Measurements from ENCODE around the gene KPNA5. TPM values are rescaled to one million over a fixed set of nuclear protein-coding genes. Genes with fewer than 3 reads are reported as not detected.

Gene KPNA5
- total and polyA plus RNA-seq, 2 of the 13 experiments (the other 11 are each of a cell fraction or from before 2014, with no cell fraction given) = 5.3 to 13.0 TPM

- no peak for TF ChIP-seq ZXDC (CRISPR knock-in tag; IDR thresholded peaks at IDR 0.05)
- no peak for TF ChIP-seq PBX3 (CRISPR knock-in tag; IDR thresholded peaks at IDR 0.05; ENCODE audit: borderline replicate concordance)
- TF ChIP-seq, protein P1, sequence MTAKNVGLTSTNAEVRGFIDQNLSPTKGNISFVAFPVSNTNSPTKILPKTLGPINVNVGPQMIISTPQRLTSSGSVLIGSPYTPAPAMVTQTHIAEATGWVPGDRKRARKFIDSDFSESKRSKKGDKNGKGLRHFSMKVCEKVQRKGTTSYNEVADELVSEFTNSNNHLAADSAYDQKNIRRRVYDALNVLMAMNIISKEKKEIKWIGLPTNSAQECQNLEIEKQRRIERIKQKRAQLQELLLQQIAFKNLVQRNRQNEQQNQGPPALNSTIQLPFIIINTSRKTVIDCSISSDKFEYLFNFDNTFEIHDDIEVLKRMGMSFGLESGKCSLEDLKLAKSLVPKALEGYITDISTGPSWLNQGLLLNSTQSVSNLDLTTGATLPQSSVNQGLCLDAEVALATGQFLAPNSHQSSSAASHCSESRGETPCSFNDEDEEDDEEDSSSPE (CRISPR knock-in tag; IDR thresholded peaks at IDR 0.05) = no peak
- no peak for TF ChIP-seq SOX6 (IDR thresholded peaks at IDR 0.05)
- peak; percentile 99 for TF ChIP-seq SOX6 (CRISPR knock-in tag; IDR thresholded peaks at IDR 0.05)
- peak; percentile 87; the same call in 1 of the 2 replicates for TF ChIP-seq ZNF747 (CRISPR knock-in tag; IDR thresholded peaks at IDR 0.05; ENCODE audit: borderline replicate concordance)
- TF ChIP-seq, protein P2, sequence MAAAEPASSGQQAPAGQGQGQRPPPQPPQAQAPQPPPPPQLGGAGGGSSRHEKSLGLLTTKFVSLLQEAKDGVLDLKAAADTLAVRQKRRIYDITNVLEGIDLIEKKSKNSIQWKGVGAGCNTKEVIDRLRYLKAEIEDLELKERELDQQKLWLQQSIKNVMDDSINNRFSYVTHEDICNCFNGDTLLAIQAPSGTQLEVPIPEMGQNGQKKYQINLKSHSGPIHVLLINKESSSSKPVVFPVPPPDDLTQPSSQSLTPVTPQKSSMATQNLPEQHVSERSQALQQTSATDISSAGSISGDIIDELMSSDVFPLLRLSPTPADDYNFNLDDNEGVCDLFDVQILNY (CRISPR knock-in tag; conservative IDR thresholded peaks at IDR 0.05) = no peak
- TF ChIP-seq MEIS2 (CRISPR knock-in tag; IDR thresholded peaks at IDR 0.05) = peak; percentile 93
- peak; percentile 95; the same call in 1 of the 2 replicates for TF ChIP-seq ZNF792 (CRISPR knock-in tag; IDR thresholded peaks at IDR 0.05)
- TF ChIP-seq ZSCAN9 (CRISPR knock-in tag; IDR thresholded peaks at IDR 0.05; ENCODE audit: borderline replicate concordance) = peak; percentile 91
- TF ChIP-seq NONO (IDR thresholded peaks at IDR 0.05) = no peak
- peak; percentile 66; the same call in 1 of the 2 replicates for TF ChIP-seq NONO (CRISPR knock-in tag; conservative IDR thresholded peaks at IDR 0.05)
- TF ChIP-seq ZSCAN30 (CRISPR knock-in tag; IDR thresholded peaks at IDR 0.05) = no peak
- no peak for TF ChIP-seq ZNF382 (CRISPR knock-in tag; IDR thresholded peaks at IDR 0.05; ENCODE audit: borderline replicate concordance)
- peak; percentile 95 for TF ChIP-seq RXRB (CRISPR knock-in tag; IDR thresholded peaks at IDR 0.05; ENCODE audit: borderline replicate concordance)
- peak; percentile 96 for TF ChIP-seq ELF3 (CRISPR knock-in tag; IDR thresholded peaks at IDR 0.05)
- TF ChIP-seq SIN3A (IDR thresholded peaks at IDR 0.05; ENCODE audit: borderline replicate concordance, low read depth, low read length) = 0 out of 2 replicates have a peak, but pooled peaks have one; percentile 66
- TF ChIP-seq, protein P3, sequence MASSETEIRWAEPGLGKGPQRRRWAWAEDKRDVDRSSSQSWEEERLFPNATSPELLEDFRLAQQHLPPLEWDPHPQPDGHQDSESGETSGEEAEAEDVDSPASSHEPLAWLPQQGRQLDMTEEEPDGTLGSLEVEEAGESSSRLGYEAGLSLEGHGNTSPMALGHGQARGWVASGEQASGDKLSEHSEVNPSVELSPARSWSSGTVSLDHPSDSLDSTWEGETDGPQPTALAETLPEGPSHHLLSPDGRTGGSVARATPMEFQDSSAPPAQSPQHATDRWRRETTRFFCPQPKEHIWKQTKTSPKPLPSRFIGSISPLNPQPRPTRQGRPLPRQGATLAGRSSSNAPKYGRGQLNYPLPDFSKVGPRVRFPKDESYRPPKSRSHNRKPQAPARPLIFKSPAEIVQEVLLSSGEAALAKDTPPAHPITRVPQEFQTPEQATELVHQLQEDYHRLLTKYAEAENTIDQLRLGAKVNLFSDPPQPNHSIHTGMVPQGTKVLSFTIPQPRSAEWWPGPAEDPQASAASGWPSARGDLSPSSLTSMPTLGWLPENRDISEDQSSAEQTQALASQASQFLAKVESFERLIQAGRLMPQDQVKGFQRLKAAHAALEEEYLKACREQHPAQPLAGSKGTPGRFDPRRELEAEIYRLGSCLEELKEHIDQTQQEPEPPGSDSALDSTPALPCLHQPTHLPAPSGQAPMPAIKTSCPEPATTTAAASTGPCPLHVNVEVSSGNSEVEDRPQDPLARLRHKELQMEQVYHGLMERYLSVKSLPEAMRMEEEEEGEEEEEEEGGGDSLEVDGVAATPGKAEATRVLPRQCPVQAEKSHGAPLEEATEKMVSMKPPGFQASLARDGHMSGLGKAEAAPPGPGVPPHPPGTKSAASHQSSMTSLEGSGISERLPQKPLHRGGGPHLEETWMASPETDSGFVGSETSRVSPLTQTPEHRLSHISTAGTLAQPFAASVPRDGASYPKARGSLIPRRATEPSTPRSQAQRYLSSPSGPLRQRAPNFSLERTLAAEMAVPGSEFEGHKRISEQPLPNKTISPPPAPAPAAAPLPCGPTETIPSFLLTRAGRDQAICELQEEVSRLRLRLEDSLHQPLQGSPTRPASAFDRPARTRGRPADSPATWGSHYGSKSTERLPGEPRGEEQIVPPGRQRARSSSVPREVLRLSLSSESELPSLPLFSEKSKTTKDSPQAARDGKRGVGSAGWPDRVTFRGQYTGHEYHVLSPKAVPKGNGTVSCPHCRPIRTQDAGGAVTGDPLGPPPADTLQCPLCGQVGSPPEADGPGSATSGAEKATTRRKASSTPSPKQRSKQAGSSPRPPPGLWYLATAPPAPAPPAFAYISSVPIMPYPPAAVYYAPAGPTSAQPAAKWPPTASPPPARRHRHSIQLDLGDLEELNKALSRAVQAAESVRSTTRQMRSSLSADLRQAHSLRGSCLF (CRISPR knock-in tag; IDR thresholded peaks at IDR 0.05; ENCODE audit: borderline replicate concordance) = no peak
- TF ChIP-seq KDM2A (CRISPR knock-in tag; IDR thresholded peaks at IDR 0.05; ENCODE audit: borderline replicate concordance, low read depth) = peak; percentile 79
Measured at GRCh38 chr6:116631379-116631990, 49.5 kb upstream of the KPNA5 start (continued).
